C4-2B (cell line): ENCODE results near the gene CDKN2B-AS1.

Source experiments
- H3K27ac ChIP-seq: fragments of 450-650 bp; 2 replicates; pipeline ENCODE4 v1.5.1; 2017
- ZFX ChIP-seq: fragments of 450-650 bp; IDR thresholded peaks from 2 replicates; pipeline ENCODE4 v1.6.1; 2017
- TF ChIP-seq, protein P1 (sequence below): fragments of 450-650 bp; conservative IDR thresholded peaks from 2 replicates; pipeline ENCODE4 v1.5.1; 2017; ENCODE audit warnings: mild to moderate bottlenecking

Gene CDKN2B-AS1

DNA sequence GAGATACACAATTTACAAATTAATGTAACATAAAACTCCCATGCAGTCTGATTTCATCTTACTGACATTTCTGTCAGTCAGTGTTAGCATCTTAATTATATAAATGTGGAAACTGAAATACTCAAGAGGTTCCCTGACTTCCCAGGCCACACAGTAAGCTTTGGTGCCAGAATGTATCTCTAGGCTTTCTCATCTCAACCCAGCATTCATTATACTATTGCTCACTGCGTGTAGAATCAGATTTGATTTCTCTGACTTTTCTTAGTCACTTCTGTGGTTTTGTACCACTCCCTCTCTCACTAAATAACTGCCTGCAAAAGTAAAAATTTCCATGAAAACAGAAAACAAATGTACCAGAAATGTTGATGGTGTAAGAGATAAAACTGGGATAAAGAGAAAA is 46.2 kb downstream of the CDKN2B-AS1 start:
- TF ChIP-seq, protein P1, sequence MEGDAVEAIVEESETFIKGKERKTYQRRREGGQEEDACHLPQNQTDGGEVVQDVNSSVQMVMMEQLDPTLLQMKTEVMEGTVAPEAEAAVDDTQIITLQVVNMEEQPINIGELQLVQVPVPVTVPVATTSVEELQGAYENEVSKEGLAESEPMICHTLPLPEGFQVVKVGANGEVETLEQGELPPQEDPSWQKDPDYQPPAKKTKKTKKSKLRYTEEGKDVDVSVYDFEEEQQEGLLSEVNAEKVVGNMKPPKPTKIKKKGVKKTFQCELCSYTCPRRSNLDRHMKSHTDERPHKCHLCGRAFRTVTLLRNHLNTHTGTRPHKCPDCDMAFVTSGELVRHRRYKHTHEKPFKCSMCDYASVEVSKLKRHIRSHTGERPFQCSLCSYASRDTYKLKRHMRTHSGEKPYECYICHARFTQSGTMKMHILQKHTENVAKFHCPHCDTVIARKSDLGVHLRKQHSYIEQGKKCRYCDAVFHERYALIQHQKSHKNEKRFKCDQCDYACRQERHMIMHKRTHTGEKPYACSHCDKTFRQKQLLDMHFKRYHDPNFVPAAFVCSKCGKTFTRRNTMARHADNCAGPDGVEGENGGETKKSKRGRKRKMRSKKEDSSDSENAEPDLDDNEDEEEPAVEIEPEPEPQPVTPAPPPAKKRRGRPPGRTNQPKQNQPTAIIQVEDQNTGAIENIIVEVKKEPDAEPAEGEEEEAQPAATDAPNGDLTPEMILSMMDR: no peak
- TF ChIP-seq ZFX: no peak
- no peak overlapping the region for H3K27ac ChIP-seq

DNA sequence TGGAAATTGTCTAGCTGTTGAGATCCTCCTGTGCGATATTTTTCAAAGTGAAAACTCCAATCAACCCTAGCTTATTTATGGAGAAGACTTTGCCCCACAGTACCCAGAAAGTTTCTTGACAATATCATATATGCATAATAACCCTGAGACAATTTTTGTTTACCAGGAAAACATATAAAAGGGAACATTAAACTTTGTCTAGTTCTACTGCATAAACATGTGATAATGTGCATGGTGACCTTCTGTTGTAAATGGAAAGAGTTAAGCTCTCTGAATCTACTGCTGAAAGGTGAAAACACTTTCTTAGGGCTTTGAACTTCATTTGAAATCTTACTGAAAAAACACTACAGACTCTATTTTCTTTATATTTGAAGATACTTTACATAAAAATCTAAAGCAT is 46.8 kb downstream of the CDKN2B-AS1 start:
- TF ChIP-seq, protein P1: no peak
- TF ChIP-seq ZFX: no peak
- H3K27ac ChIP-seq: no peak overlapping the region

DNA sequence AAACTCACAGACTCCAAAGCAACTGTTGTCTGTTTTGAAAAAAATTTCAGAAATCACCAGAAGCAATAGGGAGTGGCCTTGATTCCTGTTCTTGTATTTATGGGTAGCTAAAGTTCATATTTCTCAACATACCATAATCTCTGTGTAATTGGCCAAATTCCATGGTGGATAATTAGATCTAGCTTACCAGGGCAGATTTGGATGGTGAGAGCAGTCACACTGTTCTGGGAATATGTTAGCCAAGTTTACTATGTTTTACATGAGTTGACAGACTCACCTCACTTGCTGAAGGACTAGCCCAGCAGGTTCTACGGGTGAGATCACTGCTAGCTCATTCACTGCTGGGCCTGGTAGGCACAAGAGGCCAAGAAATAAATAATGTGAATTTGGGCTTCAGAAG is 47.2 kb downstream of the CDKN2B-AS1 start:
- H3K27ac ChIP-seq: no peak overlapping the region; the same call in 1 of the 2 replicates
- TF ChIP-seq ZFX: no peak
- TF ChIP-seq, protein P1: no peak

GRCh38 chr9:22043928-22044327 is 49.3 kb downstream of the CDKN2B-AS1 start:
- H3K27ac ChIP-seq: no peak overlapping the region
- TF ChIP-seq, protein P1: no peak
- no peak for TF ChIP-seq ZFX

DNA sequence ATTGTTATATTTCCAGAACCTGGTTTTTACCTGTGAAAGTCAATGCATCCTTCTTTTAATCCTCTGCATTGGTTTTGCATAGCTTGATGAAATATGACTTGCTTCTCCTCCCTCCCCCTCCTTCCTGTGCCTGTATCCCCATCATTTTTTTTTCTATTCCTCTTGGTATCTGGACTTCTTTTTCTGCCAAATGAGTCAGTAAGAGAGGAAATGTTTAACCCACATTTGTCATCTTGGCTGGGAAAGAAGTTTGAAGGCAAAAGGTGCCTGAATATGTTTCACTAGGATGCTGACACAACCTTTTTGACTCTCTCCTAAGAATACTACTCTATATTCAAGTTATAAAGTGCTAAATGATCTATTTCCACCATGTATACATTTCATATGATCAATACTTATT is 50.0 kb downstream of the CDKN2B-AS1 start:
- no peak overlapping the region for H3K27ac ChIP-seq
- TF ChIP-seq, protein P1: no peak
- TF ChIP-seq ZFX: no peak

DNA sequence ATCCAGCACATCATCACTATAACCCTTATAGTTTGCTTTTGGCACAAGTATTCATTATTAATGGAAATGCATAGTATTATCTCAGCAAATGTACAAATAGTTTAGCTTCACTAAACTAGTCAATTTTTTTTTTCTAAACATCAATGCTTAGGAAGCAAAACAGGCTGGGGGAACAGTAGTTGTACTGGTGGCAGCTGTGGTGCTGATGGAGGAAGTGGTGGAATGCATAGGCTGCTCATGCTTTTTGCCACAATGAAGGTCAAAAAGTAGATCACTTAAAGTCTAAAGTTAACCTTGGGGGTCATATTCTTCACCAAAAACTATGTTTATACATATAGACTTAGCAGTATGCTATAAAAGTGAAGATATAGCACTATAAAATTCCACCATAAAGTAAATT is 50.8 kb downstream of the CDKN2B-AS1 start:
- H3K27ac ChIP-seq: no peak overlapping the region
- no peak for TF ChIP-seq ZFX
- TF ChIP-seq, protein P1: no peak

DNA sequence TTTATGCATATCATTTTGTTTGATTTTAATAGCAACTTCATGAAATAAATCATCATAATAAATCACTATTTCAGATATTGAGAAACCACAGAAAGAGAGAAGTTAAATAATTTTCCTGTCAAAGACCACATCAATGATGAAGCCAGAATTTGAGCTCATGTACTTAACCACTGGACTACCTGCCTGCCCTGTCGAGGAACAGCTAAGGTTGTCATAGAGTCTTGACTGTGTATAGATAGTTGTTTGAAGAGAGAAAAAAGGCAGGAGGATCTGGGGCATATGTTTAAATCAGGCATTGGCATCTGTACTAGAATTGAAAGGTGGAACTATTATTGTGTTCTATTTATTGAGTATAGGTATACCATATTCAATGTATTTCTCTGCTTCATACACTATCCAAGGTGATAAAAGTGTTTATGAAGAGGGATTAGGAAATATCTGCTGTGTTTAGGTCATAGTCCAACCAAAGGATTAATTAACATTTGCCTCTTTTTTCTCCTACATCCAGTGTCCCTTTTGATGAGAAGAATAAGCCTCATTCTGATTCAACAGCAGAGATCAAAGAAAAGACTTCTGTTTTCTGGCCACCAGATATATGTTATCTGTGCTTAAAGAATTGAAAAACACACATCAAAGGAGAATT is 51.8 kb downstream of the CDKN2B-AS1 start:
- no peak overlapping the region for H3K27ac ChIP-seq
- TF ChIP-seq, protein P1: no peak
- TF ChIP-seq ZFX: no peak
